H9 (cell line): ENCODE measurements around the gene SLC5A2. TPM values are rescaled to one million over a fixed set of nuclear protein-coding genes. Genes with fewer than 3 reads are reported as not detected.

ENCODE experiments used
- DNase-seq: peaks from one replicate; pipeline ENCODE4 v3.0.0-alpha.2; 2017
- H2AFZ ChIP-seq: one replicate; pipeline ENCODE4 v1.6.1; 2013; ENCODE audit warnings: mild to moderate bottlenecking, low read length, control low read depth, moderate library complexity
- H2AK5ac ChIP-seq: 2 replicates; pipeline ENCODE4 v1.6.1; 2013; ENCODE audit warnings: low read length, control low read depth, mixed read lengths; ENCODE audit not compliant: insufficient read length
- H2BK120ac ChIP-seq: one replicate; pipeline ENCODE4 v1.6.1; 2013; ENCODE audit warnings: low read depth, mild to moderate bottlenecking, low read length, control low read depth, inconsistent platforms; ENCODE audit not compliant: poor library complexity, severe bottlenecking
- H2BK12ac ChIP-seq: 2 replicates; pipeline ENCODE4 v1.6.1; 2013; ENCODE audit warnings: low read length, control low read depth, mixed read lengths, low read depth; ENCODE audit not compliant: insufficient read length
- H2BK15ac ChIP-seq: 2 replicates; pipeline ENCODE4 v1.6.1; 2013; ENCODE audit warnings: low read depth, low read length, control low read depth
- H2BK20ac ChIP-seq: one replicate; pipeline ENCODE4 v1.6.1; 2013; ENCODE audit warnings: low read depth, mild to moderate bottlenecking, low read length, control low read depth, inconsistent platforms; ENCODE audit not compliant: poor library complexity, severe bottlenecking
- H2BK5ac ChIP-seq: 2 replicates; pipeline ENCODE4 v1.6.1; 2013; ENCODE audit warnings: low read length, control low read depth, mixed read lengths; ENCODE audit not compliant: insufficient read length
- H3K14ac ChIP-seq: 2 replicates; pipeline ENCODE4 v1.6.1; 2013; ENCODE audit warnings: low read length, control low read depth; ENCODE audit not compliant: insufficient read depth
- H3K18ac ChIP-seq: 2 replicates; pipeline ENCODE4 v1.6.1; 2013; ENCODE audit warnings: low read depth, mild to moderate bottlenecking, mixed read lengths, low read length, control low read depth; ENCODE audit not compliant: insufficient read length
- H3K23ac ChIP-seq: 2 replicates; pipeline ENCODE4 v1.6.1; 2013; ENCODE audit warnings: low read length, control low read depth, mixed read lengths, low read depth; ENCODE audit not compliant: insufficient read length
- H3K23me2 ChIP-seq: 2 replicates; pipeline ENCODE4 v1.6.1; 2013; ENCODE audit warnings: low read depth, mild to moderate bottlenecking, mixed read lengths, low read length, control low read depth; ENCODE audit not compliant: insufficient read length, poor library complexity, severe bottlenecking
- H3K27ac ChIP-seq: 2 replicates; pipeline ENCODE4 v1.5.1; 2013; ENCODE audit warnings: low read length, control low read depth, mixed read lengths, low read depth; ENCODE audit not compliant: insufficient read length
- H3K27me3 ChIP-seq: 2 replicates; pipeline ENCODE4 v1.6.1; 2013; ENCODE audit warnings: low read length, control low read depth, inconsistent platforms; ENCODE audit not compliant: insufficient read depth
- H3K4ac ChIP-seq: 2 replicates; pipeline ENCODE4 v1.6.1; 2013; ENCODE audit warnings: low read depth, mild to moderate bottlenecking, control low read depth, inconsistent platforms, low read length, moderate library complexity
- H3K4me1 ChIP-seq: 2 replicates; pipeline ENCODE4 v1.6.1; 2013; ENCODE audit warnings: low read length, control low read depth, inconsistent platforms; ENCODE audit not compliant: insufficient read depth
- H3K4me2 ChIP-seq: 2 replicates; pipeline ENCODE4 v1.6.1; 2013; ENCODE audit warnings: low read length, control low read depth, mixed read lengths; ENCODE audit not compliant: insufficient read length, insufficient read depth
- H3K56ac ChIP-seq: 2 replicates; pipeline ENCODE4 v1.6.1; 2013; ENCODE audit warnings: low read depth, mild to moderate bottlenecking, mixed read lengths, low read length, control low read depth; ENCODE audit not compliant: insufficient read length
- H3K79me1 ChIP-seq: 2 replicates; pipeline ENCODE4 v1.6.1; 2013; ENCODE audit warnings: low read depth, mild to moderate bottlenecking, moderate library complexity, low read length, control low read depth, inconsistent platforms; ENCODE audit not compliant: insufficient read depth, poor library complexity, severe bottlenecking
- H3K79me2 ChIP-seq: 2 replicates; pipeline ENCODE4 v1.6.1; 2013; ENCODE audit warnings: low read length, control low read depth, inconsistent platforms; ENCODE audit not compliant: insufficient read depth
- H3K9ac ChIP-seq: 2 replicates; pipeline ENCODE4 v1.6.1; 2013; ENCODE audit warnings: low read length, control low read depth, mixed read lengths; ENCODE audit not compliant: insufficient read length; ENCODE audit errors: extremely low read depth
- H3K9me3 ChIP-seq: one replicate; pipeline ENCODE4 v1.6.1; 2013; ENCODE audit warnings: low read depth, low read length, inconsistent platforms; ENCODE audit not compliant: control insufficient read depth
- H3T11ph ChIP-seq: one replicate; pipeline ENCODE4 v1.6.1; 2013; ENCODE audit warnings: mild to moderate bottlenecking, low read length, control low read depth, inconsistent platforms
- H4K20me1 ChIP-seq: one replicate; pipeline ENCODE4 v1.6.1; 2013; ENCODE audit not compliant: control insufficient read depth, insufficient read length, insufficient read depth
- H4K5ac ChIP-seq: 2 replicates; pipeline ENCODE4 v1.6.1; 2013; ENCODE audit warnings: low read depth, mild to moderate bottlenecking, mixed read lengths, low read length, control low read depth; ENCODE audit not compliant: insufficient read length
- H4K8ac ChIP-seq: replicated peaks from 2 replicates; pipeline ENCODE4 v1.6.1; 2013; ENCODE audit warnings: low read length, control low read depth, mixed read lengths, low read depth; ENCODE audit not compliant: insufficient read length
- H4K91ac ChIP-seq: 2 replicates; pipeline ENCODE4 v1.6.1; 2013; ENCODE audit warnings: low read depth, mild to moderate bottlenecking, moderate library complexity, mixed read lengths, low read length, control low read depth; ENCODE audit not compliant: insufficient read length
- H3K27ac Mint-ChIP-seq, 3 experiments: 2 replicates in 2 of 3; 3 replicates in 1 of 3; pipeline ENCODE4 v1.8.0; 2020 to 2021; ENCODE audit warnings: mixed read lengths in 3 of 3, mild to moderate bottlenecking in 1 of 3, moderate library complexity in 1 of 3
- H3K27me3 Mint-ChIP-seq: 2 replicates; pipeline ENCODE4 v1.8.0; 2021; ENCODE audit warnings: low read depth, mild to moderate bottlenecking, moderate library complexity, mixed read lengths
- H3K36me3 Mint-ChIP-seq, 3 experiments: 2 replicates in 2 of 3; 3 replicates in 1 of 3; pipeline ENCODE4 v1.8.0; 2020 to 2021; ENCODE audit warnings: low read depth in 3 of 3, mixed read lengths in 3 of 3; ENCODE audit not compliant: insufficient read depth in 1 of 3
- H3K4me1 Mint-ChIP-seq, 2 experiments: 2 replicates each; pipeline ENCODE4 v1.8.0; 2020; ENCODE audit warnings: mixed read lengths in 2 of 2
- H3K4me3 Mint-ChIP-seq, 2 experiments: 2 replicates in 1 of 2; 3 replicates in 1 of 2; pipeline ENCODE4 v1.8.0; 2020 to 2021; ENCODE audit warnings: mild to moderate bottlenecking in 2 of 2, mixed read lengths in 2 of 2, moderate library complexity in 1 of 2
- H3K9me3 Mint-ChIP-seq, 2 experiments: 2 replicates in 1 of 2; 3 replicates in 1 of 2; pipeline ENCODE4 v1.8.0; 2020; ENCODE audit warnings: mild to moderate bottlenecking in 2 of 2, mixed read lengths in 2 of 2, moderate library complexity in 1 of 2
- CTCF ChIP-seq: fragments of 200-600 bp; sonication (generic); conservative IDR thresholded peaks from 3 replicates; pipeline ENCODE4 v1.8.0; 2021; ENCODE audit warnings: antibody characterized with exemption, mild to moderate bottlenecking
- WGBS: extraction: QIAGEN DNeasy Blood & Tissue Kit; methylation state at CpG from one replicate; pipeline ENCODE4 v1.1.7; 2013; ENCODE audit warnings: missing lambda C conversion rate, low lambda C conversion rate, mixed read lengths; ENCODE audit not compliant: insufficient read length; ENCODE audit errors: extremely low coverage; 5-methylcytosine and 5-hydroxymethylcytosine counted together
- total RNA-seq: library from RNA; stranded (reverse); gene quantifications from 2 replicates; pipeline ENCODE4 v1.2.1, GENCODE V29; 2021

Gene SLC5A2
- total RNA-seq, 1 experiment from 2014 or later, result 0.52 TPM

DNA sequence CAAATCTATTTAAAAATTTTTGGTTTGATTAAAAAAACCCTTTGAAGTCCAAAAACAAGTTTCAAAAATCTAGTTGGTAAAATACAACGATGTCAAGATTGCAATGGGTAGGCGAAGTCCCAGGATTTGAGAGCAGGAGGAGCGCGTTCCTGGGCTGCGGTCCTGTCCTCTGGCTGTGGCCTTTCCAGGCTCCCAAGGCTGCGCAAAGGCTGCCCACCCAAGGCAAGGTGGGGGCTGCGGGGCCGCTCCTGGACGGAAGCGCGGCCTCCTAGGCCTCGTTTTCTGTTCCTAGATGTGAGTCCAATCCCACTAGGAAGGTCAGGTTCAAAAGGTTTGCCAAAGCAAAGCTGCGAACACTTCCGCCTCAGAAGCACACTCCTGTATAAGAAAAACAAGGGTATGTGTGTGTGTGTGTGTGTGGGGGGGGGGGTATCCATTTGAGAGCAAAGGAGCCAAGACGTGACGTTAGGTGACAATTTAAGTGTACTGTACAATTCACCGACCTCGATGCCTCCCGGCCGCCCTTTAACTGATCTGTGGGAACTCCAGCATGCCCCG, 54.0 kb downstream of the SLC5A2 start:
- H3K36me3 Mint-ChIP-seq, result peaks cover 3 to 19% (median 12%) of the 10 kb centered on the region in 3 experiments
- Histone ChIP-seq H4K8ac (no peak overlapping the region), H2BK15ac (no peak overlapping the region), H3K18ac (no peak overlapping the region), H3T11ph (no peak overlapping the region), H3K4me1 (no peaks in the 10 kb centered on the region), H2BK120ac (no peak overlapping the region), H3K23ac (no peak overlapping the region), H2AFZ (no peak overlapping the region), H2AK5ac (no peak overlapping the region), H3K9ac (no peak overlapping the region), H3K4me2 (no peak overlapping the region), H3K56ac (no peak overlapping the region), H2BK12ac (no peak overlapping the region), H3K4ac (no peak overlapping the region), H3K23me2 (peaks cover 9% of the 10 kb centered on the region), H3K27me3 (no peaks in the 10 kb centered on the region), H3K79me1 (no peaks in the 10 kb centered on the region), H3K9me3 (no peaks in the 10 kb centered on the region), H4K91ac (no peak overlapping the region), H4K5ac (no peak overlapping the region), H3K27ac (no peak overlapping the region), H3K14ac (no peak overlapping the region), H2BK20ac (no peak overlapping the region), H3K79me2 (no peaks in the 10 kb centered on the region), H4K20me1 (no peaks in the 10 kb centered on the region), H2BK5ac (no peak overlapping the region)
- H3K9me3 Mint-ChIP-seq, result peaks cover 40 to 42% of the 10 kb centered on the region in 2 experiments
- DNase-seq, result no peak
- H3K27ac Mint-ChIP-seq, result no peak overlapping the region
- no CpG with 5 or more reads among the region's 21 CpGs for WGBS
- H3K4me1 Mint-ChIP-seq, result no peaks in the 10 kb centered on the region
- no peak overlapping the region for H3K4me3 Mint-ChIP-seq
- TF ChIP-seq CTCF, result no peak
- peaks cover 9% of the 10 kb centered on the region for H3K27me3 Mint-ChIP-seq
